ENCODE results near the gene OAS3.
"Not testable (repeated sequence)": the region's sequence is repeated elsewhere in the genome, so short reads cannot be mapped to it uniquely, and the experiment has no call there.

The OAS3 gene

GRCh38 chr12:112908548-112908947 is 29.7 kb upstream of the OAS3 start:
- TF ChIP-seq ZFX (IDR thresholded peaks at IDR 0.05; ENCODE audit: borderline replicate concordance) (no peak), CTCF (IDR thresholded peaks at IDR 0.05) (no peak)
- H3K27ac ChIP-seq, result no peak overlapping the region

GRCh38 chr12:112909693-112910092 is 28.6 kb upstream of the OAS3 start:
- no peak overlapping the region for H3K27ac ChIP-seq
- no peak for TF ChIP-seq CTCF (IDR thresholded peaks at IDR 0.05)

GRCh38 chr12:112913038-112913688 is 25.1 kb upstream of the OAS3 start:
- H3K27ac ChIP-seq, result no peak overlapping the region
- TF ChIP-seq ZFX (IDR thresholded peaks at IDR 0.05; ENCODE audit: borderline replicate concordance), result no peak
- TF ChIP-seq CTCF (IDR thresholded peaks at IDR 0.05), result no peak

GRCh38 chr12:112913888-112914287 is 24.4 kb upstream of the OAS3 start:
- H3K27ac ChIP-seq, result not testable (repeated sequence)

GRCh38 chr12:112916270-112916669 is 22.0 kb upstream of the OAS3 start:
- H3K27ac ChIP-seq, result no peak overlapping the region

GRCh38 chr12:112919121-112919520 is 19.2 kb upstream of the OAS3 start:
- TF ChIP-seq CTCF (IDR thresholded peaks at IDR 0.05), result no peak
- no peak for TF ChIP-seq ZFX (IDR thresholded peaks at IDR 0.05; ENCODE audit: borderline replicate concordance)
- no peak overlapping the region for H3K27ac ChIP-seq

More at GRCh38 chr12:112916270-112916669, 22.0 kb upstream of the OAS3 start:
- TF ChIP-seq CTCF (IDR thresholded peaks at IDR 0.05), result no peak
- TF ChIP-seq ZFX (IDR thresholded peaks at IDR 0.05; ENCODE audit: borderline replicate concordance), result no peak

GRCh38 chr12:112924986-112925385 is 13.3 kb upstream of the OAS3 start:
- H3K27ac ChIP-seq, result no peak overlapping the region
- TF ChIP-seq CTCF (IDR thresholded peaks at IDR 0.05) (no peak), ZFX (IDR thresholded peaks at IDR 0.05; ENCODE audit: borderline replicate concordance) (no peak)

- not testable (repeated sequence) for H3K27ac ChIP-seq
Observed at GRCh38 chr12:112926416-112927033, 11.7 kb upstream of the OAS3 start.

Data from 22Rv1 (cell line).